ENCODE measurements around the gene OR5D16.
"Not testable (repeated sequence)": the region's sequence is repeated elsewhere in the genome, so short reads cannot be mapped to it uniquely, and the experiment has no call there.

OR5D16 gene

GRCh38 chr11:55838452-55838851 lies at the start of gene OR5D16:
OR5D16 (plus strand) TSS chr11:55838752; CDS start chr11:55838752, 0 bp downstream.
- no peak for DNase-seq

GRCh38 chr11:55791606-55792005 lies 46.9 kb upstream of the OR5D16 start:
- DNase-seq, result no peak

- no peak for DNase-seq
Measured at GRCh38 chr11:55793321-55793720, 45.2 kb upstream of the OR5D16 start.

- DNase-seq, result no peak
Measured at GRCh38 chr11:55795256-55795655, 43.3 kb upstream of the OR5D16 start, which contains the start of gene OR5D14. OR5D14 (plus strand) TSS chr11:55795556; CDS start chr11:55795556, 0 bp downstream.

GRCh38 chr11:55806248-55806647 lies 32.3 kb upstream of the OR5D16 start:
- no peak for DNase-seq

- DNase-seq, result no peak
Measured at GRCh38 chr11:55811067-55811466, 27.5 kb upstream of the OR5D16 start, which contains the start of gene OR5L1. OR5L1 (plus strand) TSS chr11:55811367; CDS start chr11:55811467, 100 bp downstream.

GRCh38 chr11:55819330-55819729 lies 19.2 kb upstream of the OR5D16 start, which contains the start of gene OR5D18:
OR5D18 (plus strand) TSS chr11:55819630; CDS start chr11:55819630, 0 bp downstream.
- DNase-seq, result no peak

- DNase-seq, result no peak
Measured at GRCh38 chr11:55826919-55827318, 11.6 kb upstream of the OR5D16 start, which contains the start of gene OR5L2. OR5L2 (plus strand) TSS chr11:55827219; CDS start chr11:55827219, 0 bp downstream.

GRCh38 chr11:55847453-55847852 lies 8.9 kb downstream of the OR5D16 start:
- no peak for DNase-seq

- DNase-seq, result no peak
Measured at GRCh38 chr11:55849037-55849436, 10.5 kb downstream of the OR5D16 start.

GRCh38 chr11:55852141-55852540 lies 13.6 kb downstream of the OR5D16 start:
- no peak for DNase-seq

- no peak for DNase-seq
Measured at GRCh38 chr11:55854704-55855103, 16.2 kb downstream of the OR5D16 start.

GRCh38 chr11:55867354-55867753 lies 28.8 kb downstream of the OR5D16 start:
- not testable (repeated sequence) for DNase-seq

GRCh38 chr11:55872731-55873130 lies 34.2 kb downstream of the OR5D16 start:
- not testable (repeated sequence) for DNase-seq

- DNase-seq, result not testable (repeated sequence)
Measured at GRCh38 chr11:55873146-55873545, 34.6 kb downstream of the OR5D16 start.

GRCh38 chr11:55882997-55883396 lies 44.4 kb downstream of the OR5D16 start, which contains the start of gene TRIM51:
TRIM51 (plus strand) TSS chr11:55883297; CDS start chr11:55885429, 2,132 bp downstream.
- DNase-seq, result not testable (repeated sequence)

- DNase-seq, result not testable (repeated sequence)
Measured at GRCh38 chr11:55884995-55885394, 46.4 kb downstream of the OR5D16 start.

GRCh38 chr11:55885481-55885880 lies 46.9 kb downstream of the OR5D16 start:
- not testable (repeated sequence) for DNase-seq

Data from amniotic stem cell (primary cell).